H1 (cell line): ENCODE results near the gene LRRC8D. TPM values are rescaled to one million over a fixed set of nuclear protein-coding genes. Genes with fewer than 3 reads are reported as not detected.

Experiments
- CTCF ChIA-PET: fragments of 300-600 bp; sonication (Branson Sonifier 250); formaldehyde crosslinking; loops from one replicate; lab custom pipeline; 2021; ENCODE audit not compliant: partially characterized antibody; lab: Charles Lee
- POLR2A ChIA-PET: fragments of 300-600 bp; sonication (Branson Sonifier 250); formaldehyde crosslinking; loops from one replicate; lab custom pipeline; 2021; ENCODE audit warnings: inconsistent platforms; ENCODE audit not compliant: partially characterized antibody; lab: Charles Lee
- DNase-seq, 2 experiments: peaks; one replicate each; pipeline versions ENCODE4 v3.0.0 to v3.0.0-alpha.2; 2010 to 2022; ENCODE audit warnings: low spot score in 2 of 2, low read depth in 1 of 2, mixed read lengths in 1 of 2
- FAIRE-seq: peaks from 2 replicates; lab custom pipeline; 2011; peaks lifted over from hg19 to GRCh38; lab: Jason Lieb, UNC
- H2AFZ ChIP-seq: 2 replicates; pipeline ENCODE4 v1.8.1; 2012; ENCODE audit warnings: low read length, inconsistent platforms
- H2AK5ac ChIP-seq: 2 replicates; pipeline ENCODE4 v1.6.1; 2013; ENCODE audit warnings: low read depth, low read length
- H2BK120ac ChIP-seq: replicated peaks from 2 replicates; pipeline ENCODE3; 2013; ENCODE audit warnings: low read depth, low read length, inconsistent platforms
- H2BK12ac ChIP-seq: 2 replicates; pipeline ENCODE4 v1.6.1; 2013; ENCODE audit warnings: low read depth, low read length
- H2BK15ac ChIP-seq: 2 replicates; pipeline ENCODE4 v1.6.1; 2013; ENCODE audit warnings: low read length
- H2BK20ac ChIP-seq: 2 replicates; pipeline ENCODE4 v1.6.1; 2013; ENCODE audit warnings: low read length
- H2BK5ac ChIP-seq: 2 replicates; pipeline ENCODE4 v1.6.1; 2013; ENCODE audit warnings: low read depth, low read length
- H3K14ac ChIP-seq: 2 replicates; pipeline ENCODE4 v1.6.1; 2013; ENCODE audit warnings: inconsistent platforms; ENCODE audit not compliant: insufficient read length
- H3K18ac ChIP-seq: 2 replicates; pipeline ENCODE4 v1.6.1; 2013; ENCODE audit warnings: low read length; ENCODE audit errors: extremely low read depth
- H3K23ac ChIP-seq: 2 replicates; pipeline ENCODE4 v1.6.1; 2013; ENCODE audit warnings: inconsistent platforms; ENCODE audit not compliant: insufficient read length
- H3K23me2 ChIP-seq: 2 replicates; pipeline ENCODE4 v1.6.1; 2013; ENCODE audit warnings: low read depth, low read length
- H3K27ac ChIP-seq: 2 replicates; pipeline ENCODE4 v1.6.1; 2011; ENCODE audit warnings: low read depth, low read length, inconsistent platforms
- H3K27me3 ChIP-seq, 4 experiments: replicated peaks in 1 of 4; 1 replicate in 1 of 4; 2 replicates in 3 of 4; pipeline versions ENCODE4 v1.6.1 to v1.8.1; 2011 to 2013; ENCODE audit warnings: low read length in 3 of 4, mild to moderate bottlenecking in 3 of 4, inconsistent platforms in 2 of 4, mixed read lengths in 2 of 4, moderate library complexity in 1 of 4; ENCODE audit not compliant: control insufficient read depth in 3 of 4, insufficient read depth in 3 of 4; ENCODE audit errors: extremely low read depth in 1 of 4
- H3K36me3 ChIP-seq, 4 experiments: 2 replicates each; pipeline versions ENCODE4 v1.6.1 to v1.8.1; 2011 to 2013; ENCODE audit warnings: mild to moderate bottlenecking in 4 of 4, low read length in 3 of 4, moderate library complexity in 2 of 4, control low read depth in 1 of 4, inconsistent platforms in 1 of 4; ENCODE audit not compliant: insufficient read depth in 4 of 4, control insufficient read depth in 2 of 4
- H3K4ac ChIP-seq: replicated peaks from 2 replicates; pipeline ENCODE3; 2013; ENCODE audit warnings: low read length, low read depth, mixed read lengths, inconsistent platforms; ENCODE audit not compliant: insufficient read length
- H3K4me1 ChIP-seq, 4 experiments: replicated peaks in 1 of 4; 1 replicate in 1 of 4; 2 replicates in 3 of 4; pipeline versions ENCODE4 v1.6.1 to v1.8.1; 2011 to 2013; ENCODE audit warnings: low read length in 3 of 4, inconsistent platforms in 2 of 4, mixed read lengths in 1 of 4; ENCODE audit not compliant: insufficient read depth in 4 of 4, control insufficient read depth in 3 of 4
- H3K4me2 ChIP-seq, 2 experiments: 2 replicates each; pipeline versions ENCODE4 v1.6.1 to v1.8.1; 2011 to 2013; ENCODE audit warnings: low read depth in 2 of 2, low read length in 2 of 2, control low read depth in 1 of 2, inconsistent platforms in 1 of 2, mild to moderate bottlenecking in 1 of 2; ENCODE audit not compliant: insufficient read depth in 1 of 2
- H3K4me3 ChIP-seq, 4 experiments: fragments of 200-600, 300-600 bp in 1 of 4; sonication (generic), shearing (Covaris generic), sonication (Bioruptor Twin) in 1 of 4; 2 replicates each; pipeline versions ENCODE4 v1.5.1 to v1.8.1; 2011 to 2016; ENCODE audit warnings: low read length in 4 of 4, low read depth in 3 of 4, control low read depth in 2 of 4, inconsistent platforms in 2 of 4, mild to moderate bottlenecking in 2 of 4, mixed read lengths in 1 of 4, moderate library complexity in 1 of 4; ENCODE audit not compliant: insufficient read depth in 2 of 4; ENCODE audit errors: extremely low read depth in 1 of 4
- H3K56ac ChIP-seq: replicated peaks from 2 replicates; pipeline ENCODE3; 2013; ENCODE audit warnings: low read depth, mild to moderate bottlenecking, mixed read lengths, low read length, inconsistent platforms; ENCODE audit not compliant: insufficient read length
- H3K79me1 ChIP-seq: 2 replicates; pipeline ENCODE4 v1.6.1; 2013; ENCODE audit warnings: low read depth, low read length, control low read depth
- H3K79me2 ChIP-seq, 2 experiments: 2 replicates each; pipeline versions ENCODE4 v1.6.1 to v1.8.1; 2012 to 2013; ENCODE audit warnings: low read length in 2 of 2, mild to moderate bottlenecking in 2 of 2, inconsistent platforms in 1 of 2; ENCODE audit not compliant: insufficient read depth in 2 of 2, control insufficient read depth in 1 of 2
- H3K9ac ChIP-seq, 4 experiments: replicated peaks in 1 of 4; 1 replicate in 1 of 4; 2 replicates in 3 of 4; pipeline versions ENCODE4 v1.6.1 to v1.8.1; 2011 to 2013; ENCODE audit warnings: low read depth in 3 of 4, low read length in 3 of 4, control low read depth in 2 of 4, mild to moderate bottlenecking in 2 of 4, moderate library complexity in 2 of 4, inconsistent platforms in 1 of 4; ENCODE audit errors: extremely low read depth in 1 of 4
- H3K9me3 ChIP-seq, 2 experiments: 2 replicates each; pipeline versions ENCODE4 v1.6.1 to v1.8.1; 2012 to 2013; ENCODE audit warnings: mild to moderate bottlenecking in 2 of 2, moderate library complexity in 2 of 2, control low read depth in 1 of 2, inconsistent platforms in 1 of 2, low read depth in 1 of 2, low read length in 1 of 2, mixed read lengths in 1 of 2; ENCODE audit not compliant: insufficient read depth in 2 of 2
- H4K20me1 ChIP-seq, 2 experiments: replicated peaks in 1 of 2; 2 replicates each; pipeline versions ENCODE3 to v1.8.1; 2011 to 2013; ENCODE audit warnings: inconsistent platforms in 2 of 2, low read length in 2 of 2, mild to moderate bottlenecking in 1 of 2; ENCODE audit not compliant: insufficient read depth in 2 of 2, control insufficient read depth in 1 of 2
- H4K5ac ChIP-seq: 2 replicates; pipeline ENCODE4 v1.6.1; 2013; ENCODE audit warnings: low read length, low read depth, mixed read lengths, inconsistent platforms; ENCODE audit not compliant: insufficient read length
- H4K8ac ChIP-seq: 2 replicates; pipeline ENCODE4 v1.8.0; 2013; ENCODE audit warnings: mild to moderate bottlenecking, moderate library complexity, low read length, inconsistent platforms; ENCODE audit not compliant: insufficient read depth; ENCODE audit errors: extremely low read depth
- H4K91ac ChIP-seq: replicated peaks from 2 replicates; pipeline ENCODE3; 2013; ENCODE audit warnings: low read length, mixed read lengths, inconsistent platforms; ENCODE audit not compliant: insufficient read length
- CREB1 ChIP-seq: IDR thresholded peaks from 2 replicates; pipeline ENCODE4 v1.6.1; 2012; ENCODE audit warnings: inconsistent platforms
- E2F6 ChIP-seq: IDR thresholded peaks from 2 replicates; pipeline ENCODE4 v1.6.1; 2012; ENCODE audit warnings: inconsistent platforms
- NANOG ChIP-seq: IDR thresholded peaks from 2 replicates; pipeline ENCODE4 v1.6.1; 2011; ENCODE audit warnings: low read length, low read depth, mild to moderate bottlenecking, inconsistent platforms; ENCODE audit not compliant: insufficient read depth, poor library complexity, severe bottlenecking
- PHF8 ChIP-seq: fragments of 200-600 bp; sonication (generic); conservative IDR thresholded peaks from 2 replicates; pipeline ENCODE4 v1.7.1; 2012; ENCODE audit warnings: low read depth, mild to moderate bottlenecking, inconsistent platforms, low read length, moderate library complexity
- POLR2AphosphoS5 ChIP-seq: IDR thresholded peaks from 2 replicates; pipeline ENCODE4 v1.6.1; 2011; ENCODE audit warnings: low read depth, low read length
- SAP30 ChIP-seq: fragments of 300-600 bp; sonication (generic); IDR thresholded peaks from 2 replicates; pipeline ENCODE4 v1.7.1; 2012; ENCODE audit warnings: low read length, moderate library complexity, mild to moderate bottlenecking, inconsistent platforms; ENCODE audit not compliant: insufficient read depth, insufficient replicate concordance
- SP4 ChIP-seq: IDR thresholded peaks from 2 replicates; pipeline ENCODE4 v1.6.1; 2012; ENCODE audit warnings: low read length, inconsistent platforms
- TAF1 ChIP-seq: IDR thresholded peaks from 2 replicates; pipeline ENCODE4 v1.6.1; 2011; ENCODE audit warnings: mild to moderate bottlenecking, low read depth, low read length
- TAF7 ChIP-seq: optimal IDR thresholded peaks from 2 replicates; pipeline ENCODE3; 2011; ENCODE audit warnings: low read depth, mild to moderate bottlenecking, inconsistent platforms, low read length, moderate library complexity, borderline replicate concordance
- WGBS, 2 experiments: shearing (Covaris generic) in 1 of 2; methylation state at CpG; one replicate each; pipeline versions ENCODE4 v1.1.6 to v1.1.7; 2013 to 2015; ENCODE audit warnings: low lambda C conversion rate in 2 of 2, mixed read lengths in 2 of 2, inconsistent platforms in 1 of 2, low coverage in 1 of 2, missing lambda C conversion rate in 1 of 2; ENCODE audit not compliant: insufficient replicate concordance in 2 of 2, insufficient coverage in 1 of 2, insufficient read length in 1 of 2; ENCODE audit errors: extremely low coverage in 1 of 2, missing lambda C conversion rate in 1 of 2; 5-methylcytosine and 5-hydroxymethylcytosine counted together
- polyA plus RNA-seq, 7 experiments: library from polyadenylated mRNA; depleted of rRNA in 3 of 7; stranded (reverse) in 5 of 7; unstranded in 2 of 7; fragments of >200 nt in 5 of 7; fragments of 200-250 nt in 2 of 7; gene quantifications; 1 replicate in 5 of 7; 2 replicates in 1 of 7; 4 replicates in 1 of 7; pipeline versions ENCODE4 v1.2.1 to v1.2.3, GENCODE V29; 2011 to 2013; ENCODE audit warnings: missing spikeins in 2 of 7, mixed read lengths in 2 of 7
- total RNA-seq: library from RNA; stranded (reverse); fragmentation: NEBNext Ultra II Directional; extraction: Animal tissue kit (Norgen Biotek cat#: 25700); gene quantifications from 2 replicates; pipeline ENCODE4 v1.2.1, GENCODE V29; 2021

The LRRC8D gene
- total and polyA plus RNA-seq, 2 of the 8 experiments (the other 6 are each of a cell fraction or from before 2014, with no cell fraction given) = 42.0 to 58.5 TPM

- no peak overlapping the region for H2BK120ac ChIP-seq
- H2BK15ac ChIP-seq = no peak overlapping the region
- DNase-seq (no peak), FAIRE-seq (no peak)
- no peak overlapping the region for H3K14ac ChIP-seq
- H2AK5ac ChIP-seq = no peak overlapping the region
- no peak overlapping the region for H3K4ac ChIP-seq
- H4K20me1 ChIP-seq = no peaks in the 10 kb centered on the region
- ChIA-PET CTCF (interaction anchor here (0.7 to 1.4 kb wide), 5 partner anchors 20 to 191 kb away, joined by 3 to 9 read pairs (median 3); no protein-coding TSS in a partner anchor), POLR2A (interaction anchor here (0.5 to 1.7 kb wide), 3 partner anchors 14 to 91 kb away, joined by 3 to 4 read pairs (median 4); no protein-coding TSS in a partner anchor)
- H3K79me2 ChIP-seq = no peaks in the 10 kb centered on the region
- peak overlapping the region; percentile 61; the same call in 1 of the 2 replicates for H2BK12ac ChIP-seq
- no peak overlapping the region for H4K5ac ChIP-seq
- H3K27me3 ChIP-seq = no peaks in the 10 kb centered on the region
- H3K27ac ChIP-seq = no peak overlapping the region
- no peak overlapping the region for H4K8ac ChIP-seq
- no peaks in the 10 kb centered on the region for H3K79me1 ChIP-seq
- H2AFZ ChIP-seq = no peak overlapping the region
- no peaks in the 10 kb centered on the region for H3K9me3 ChIP-seq
- 0 out of 2 replicates have a peak overlapping the region, but pooled peaks have one; percentile 41 for H2BK20ac ChIP-seq
- no peak overlapping the region for H3K56ac ChIP-seq
- H3K18ac ChIP-seq = no peak overlapping the region
- peaks cover 0 to 13% (median 3%) of the 10 kb centered on the region in 4 experiments; a peak in 5 of 7 replicates for H3K4me1 ChIP-seq
- H3K4me2 ChIP-seq = no peak overlapping the region
- H2BK5ac ChIP-seq = no peak overlapping the region
- H3K9ac ChIP-seq = no peak overlapping the region
- 83% methylated on average over 1 of the region's 1 CpG; no CpG with 5 or more reads in 1 of the 2 experiments for WGBS, 2 experiments
- H3K4me3 ChIP-seq = no peak overlapping the region
- H3K23ac ChIP-seq = no peak overlapping the region
- H3K36me3 ChIP-seq = no peaks in the 10 kb centered on the region
- H3K23me2 ChIP-seq = no peaks in the 10 kb centered on the region
- H4K91ac ChIP-seq = no peak overlapping the region
- TF ChIP-seq NANOG (no peak), CREB1 (no peak), POLR2AphosphoS5 (no peak), SAP30 (no peak), E2F6 (no peak), TAF7 (no peak), TAF1 (no peak), SP4 (no peak), PHF8 (no peak)
Measured at GRCh38 chr1:89953929-89954328, 133.1 kb downstream of the LRRC8D start.
